DOHH2 (cell line): ENCODE results near the gene KCNK5.

ENCODE experiments used
- H3F3A ChIP-seq: fragments of 200-600 bp; sonication (generic), shearing (Covaris generic); 2 replicates; pipeline ENCODE4 v1.6.0; 2016; ENCODE audit warnings: antibody characterized with exemption, mild to moderate bottlenecking; ENCODE audit not compliant: control insufficient read depth, insufficient read depth
- H3K27ac ChIP-seq: fragments of 200-600 bp; sonication (generic); 2 replicates; pipeline ENCODE4 v1.5.1; 2014; ENCODE audit warnings: low read depth, mild to moderate bottlenecking, low read length, moderate library complexity
- H3K27me3 ChIP-seq: fragments of 200-600 bp; sonication (generic); 2 replicates; pipeline ENCODE4 v1.6.1; 2014; ENCODE audit warnings: mild to moderate bottlenecking, low read length, mixed read lengths; ENCODE audit not compliant: control insufficient read depth
- H3K36me3 ChIP-seq: fragments of 200-600 bp; sonication (generic); 2 replicates; pipeline ENCODE4 v1.6.1; 2014; ENCODE audit warnings: mild to moderate bottlenecking, low read length, moderate library complexity, mixed read lengths; ENCODE audit not compliant: control insufficient read depth
- H3K4me1 ChIP-seq: fragments of 200-600 bp; sonication (generic); 2 replicates; pipeline ENCODE4 v1.6.1; 2014; ENCODE audit warnings: mild to moderate bottlenecking, low read length, mixed read lengths; ENCODE audit not compliant: control insufficient read depth
- H3K4me2 ChIP-seq: fragments of 200-600 bp; sonication (generic); 2 replicates; pipeline ENCODE4 v1.6.0; 2014; ENCODE audit warnings: mild to moderate bottlenecking, low read length, moderate library complexity
- H3K4me3 ChIP-seq: fragments of 200-600 bp; sonication (generic); 2 replicates; pipeline ENCODE4 v1.5.1; 2014; ENCODE audit warnings: mild to moderate bottlenecking, low read length, mixed read lengths
- H3K79me2 ChIP-seq: fragments of 200-600 bp; sonication (generic); 2 replicates; pipeline ENCODE4 v1.6.1; 2014; ENCODE audit warnings: mild to moderate bottlenecking, low read length, mixed read lengths; ENCODE audit not compliant: control insufficient read depth
- H3K9me2 ChIP-seq: fragments of 200-600 bp; sonication (generic); replicated peaks from 2 replicates; pipeline ENCODE4 v1.6.1; 2014; ENCODE audit warnings: mild to moderate bottlenecking, low read length, mixed read lengths; ENCODE audit not compliant: control insufficient read depth
- H3K9me3 ChIP-seq: fragments of 200-600 bp; sonication (generic); 2 replicates; pipeline ENCODE4 v1.6.1; 2014; ENCODE audit warnings: antibody characterized with exemption, low read length, mixed read lengths; ENCODE audit not compliant: control insufficient read depth, insufficient read depth
- H4K20me1 ChIP-seq: fragments of 200-600 bp; sonication (generic); 2 replicates; pipeline ENCODE4 v1.6.0; 2014; ENCODE audit warnings: low read depth, mild to moderate bottlenecking, antibody characterized with exemption, low read length, moderate library complexity; ENCODE audit not compliant: control insufficient read depth, insufficient read depth
- EZH2phosphoT487 ChIP-seq: fragments of 200-600 bp; sonication (generic); IDR thresholded peaks from 2 replicates; pipeline ENCODE4 v1.6.1; 2017; ENCODE audit warnings: borderline replicate concordance, mild to moderate bottlenecking, antibody characterized with exemption, low read length, moderate library complexity, mixed read lengths
- TF ChIP-seq, protein P1 (sequence below): fragments of 200-600 bp; sonication (generic); IDR thresholded peaks from one replicate; pipeline ENCODE4 v1.5.1; 2014; ENCODE audit warnings: antibody characterized with exemption, mild to moderate bottlenecking, low read depth, low read length; ENCODE audit not compliant: poor library complexity, severe bottlenecking

KCNK5 gene

GRCh38 chr6:39268171-39268570 lies 38.9 kb upstream of the KCNK5 start:
- Histone ChIP-seq H3K4me3 (no peak overlapping the region), H3F3A (no peaks in the 10 kb centered on the region), H3K27me3 (no peaks in the 10 kb centered on the region), H3K9me2 (no peaks in the 10 kb centered on the region), H3K36me3 (no peaks in the 10 kb centered on the region), H3K79me2 (no peaks in the 10 kb centered on the region), H3K4me1 (no peaks in the 10 kb centered on the region), H3K27ac (no peak overlapping the region), H3K4me2 (no peak overlapping the region), H4K20me1 (no peaks in the 10 kb centered on the region), H3K9me3 (no peaks in the 10 kb centered on the region)
- TF ChIP-seq, protein P1, sequence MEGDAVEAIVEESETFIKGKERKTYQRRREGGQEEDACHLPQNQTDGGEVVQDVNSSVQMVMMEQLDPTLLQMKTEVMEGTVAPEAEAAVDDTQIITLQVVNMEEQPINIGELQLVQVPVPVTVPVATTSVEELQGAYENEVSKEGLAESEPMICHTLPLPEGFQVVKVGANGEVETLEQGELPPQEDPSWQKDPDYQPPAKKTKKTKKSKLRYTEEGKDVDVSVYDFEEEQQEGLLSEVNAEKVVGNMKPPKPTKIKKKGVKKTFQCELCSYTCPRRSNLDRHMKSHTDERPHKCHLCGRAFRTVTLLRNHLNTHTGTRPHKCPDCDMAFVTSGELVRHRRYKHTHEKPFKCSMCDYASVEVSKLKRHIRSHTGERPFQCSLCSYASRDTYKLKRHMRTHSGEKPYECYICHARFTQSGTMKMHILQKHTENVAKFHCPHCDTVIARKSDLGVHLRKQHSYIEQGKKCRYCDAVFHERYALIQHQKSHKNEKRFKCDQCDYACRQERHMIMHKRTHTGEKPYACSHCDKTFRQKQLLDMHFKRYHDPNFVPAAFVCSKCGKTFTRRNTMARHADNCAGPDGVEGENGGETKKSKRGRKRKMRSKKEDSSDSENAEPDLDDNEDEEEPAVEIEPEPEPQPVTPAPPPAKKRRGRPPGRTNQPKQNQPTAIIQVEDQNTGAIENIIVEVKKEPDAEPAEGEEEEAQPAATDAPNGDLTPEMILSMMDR: no peak
- TF ChIP-seq EZH2phosphoT487: no peak

GRCh38 chr6:39266782-39267355 lies 37.6 kb upstream of the KCNK5 start:
- Histone ChIP-seq H3K9me3 (no peaks in the 10 kb centered on the region), H3K27me3 (no peaks in the 10 kb centered on the region), H3K79me2 (no peaks in the 10 kb centered on the region), H3K4me1 (no peaks in the 10 kb centered on the region), H4K20me1 (no peaks in the 10 kb centered on the region), H3K4me2 (no peak overlapping the region), H3F3A (no peaks in the 10 kb centered on the region), H3K4me3 (no peak overlapping the region), H3K36me3 (no peaks in the 10 kb centered on the region), H3K9me2 (no peaks in the 10 kb centered on the region), H3K27ac (no peak overlapping the region)
- no peak for TF ChIP-seq EZH2phosphoT487
- TF ChIP-seq, protein P1: no peak

- H4K20me1 ChIP-seq: no peaks in the 10 kb centered on the region
- no peak overlapping the region for H3K4me3 ChIP-seq
- TF ChIP-seq, protein P1: no peak
- TF ChIP-seq EZH2phosphoT487: no peak
- no peaks in the 10 kb centered on the region for H3K9me2 ChIP-seq
- no peaks in the 10 kb centered on the region for H3K36me3 ChIP-seq
- H3K4me2 ChIP-seq: no peak overlapping the region
- H3K4me1 ChIP-seq: no peaks in the 10 kb centered on the region
- H3F3A ChIP-seq: no peaks in the 10 kb centered on the region
- no peaks in the 10 kb centered on the region for H3K27me3 ChIP-seq
- no peaks in the 10 kb centered on the region for H3K9me3 ChIP-seq
- H3K27ac ChIP-seq: no peak overlapping the region
- H3K79me2 ChIP-seq: no peaks in the 10 kb centered on the region
Observed at GRCh38 chr6:39266375-39266774, 37.1 kb upstream of the KCNK5 start.
